ENCODE data around the gene PTF1A.

The PTF1A gene

DNA sequence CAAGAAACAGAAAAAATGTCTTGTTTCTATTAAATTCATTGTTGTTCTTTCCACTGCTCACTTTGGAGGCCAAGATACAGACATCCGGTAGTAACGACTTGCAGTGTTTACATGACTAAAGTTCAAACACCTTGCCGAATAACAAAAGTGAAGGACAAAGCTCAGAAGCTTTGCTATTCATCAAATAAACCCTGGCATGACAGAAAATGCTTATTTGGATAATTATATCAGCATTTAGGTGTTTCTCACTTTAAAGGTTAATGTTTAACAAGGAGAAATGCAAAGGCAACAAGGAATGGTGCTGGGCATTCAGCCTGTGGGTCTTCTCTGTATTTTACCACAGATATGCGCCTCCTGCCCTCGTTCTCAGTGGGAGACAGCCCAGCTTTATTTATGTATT lies 5.4 kb upstream of the PTF1A start:
- no peak overlapping the region for H3K4me3 ChIP-seq (replicated peaks in 1 of 2; ENCODE audit: low read depth in 2 of 2, low read length in 2 of 2)
- no peak for DNase-seq (ENCODE audit: low read depth in 2 of 2)
- TF ChIP-seq, protein P1, sequence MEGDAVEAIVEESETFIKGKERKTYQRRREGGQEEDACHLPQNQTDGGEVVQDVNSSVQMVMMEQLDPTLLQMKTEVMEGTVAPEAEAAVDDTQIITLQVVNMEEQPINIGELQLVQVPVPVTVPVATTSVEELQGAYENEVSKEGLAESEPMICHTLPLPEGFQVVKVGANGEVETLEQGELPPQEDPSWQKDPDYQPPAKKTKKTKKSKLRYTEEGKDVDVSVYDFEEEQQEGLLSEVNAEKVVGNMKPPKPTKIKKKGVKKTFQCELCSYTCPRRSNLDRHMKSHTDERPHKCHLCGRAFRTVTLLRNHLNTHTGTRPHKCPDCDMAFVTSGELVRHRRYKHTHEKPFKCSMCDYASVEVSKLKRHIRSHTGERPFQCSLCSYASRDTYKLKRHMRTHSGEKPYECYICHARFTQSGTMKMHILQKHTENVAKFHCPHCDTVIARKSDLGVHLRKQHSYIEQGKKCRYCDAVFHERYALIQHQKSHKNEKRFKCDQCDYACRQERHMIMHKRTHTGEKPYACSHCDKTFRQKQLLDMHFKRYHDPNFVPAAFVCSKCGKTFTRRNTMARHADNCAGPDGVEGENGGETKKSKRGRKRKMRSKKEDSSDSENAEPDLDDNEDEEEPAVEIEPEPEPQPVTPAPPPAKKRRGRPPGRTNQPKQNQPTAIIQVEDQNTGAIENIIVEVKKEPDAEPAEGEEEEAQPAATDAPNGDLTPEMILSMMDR (IDR thresholded peaks at IDR 0.05; ENCODE audit: low read depth, low read length), result no peak

DNA sequence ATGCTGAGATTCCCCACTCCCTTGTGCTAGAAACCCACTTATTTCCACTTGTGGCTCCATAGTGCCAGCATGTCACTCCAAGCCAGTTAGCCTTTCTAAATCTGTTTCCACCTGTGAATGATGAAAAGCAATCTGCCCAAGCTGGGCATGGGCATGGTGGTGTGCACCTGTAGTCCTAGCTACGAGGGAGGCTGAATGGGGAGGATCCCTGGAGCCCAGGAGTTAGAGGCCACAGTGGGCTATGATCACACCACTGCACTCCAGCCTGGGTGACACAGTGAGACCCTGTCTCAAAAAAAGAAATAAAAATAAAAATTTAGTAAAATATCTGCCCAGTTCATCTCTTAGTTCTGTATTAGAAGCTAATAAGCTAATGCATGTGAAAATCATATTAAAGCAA lies 5.0 kb upstream of the PTF1A start:
- DNase-seq (ENCODE audit: low read depth in 2 of 2), result no peak
- TF ChIP-seq, protein P1 (IDR thresholded peaks at IDR 0.05; ENCODE audit: low read depth, low read length), result no peak
- H3K4me3 ChIP-seq (replicated peaks in 1 of 2; ENCODE audit: low read depth in 2 of 2, low read length in 2 of 2), result no peak overlapping the region

DNA sequence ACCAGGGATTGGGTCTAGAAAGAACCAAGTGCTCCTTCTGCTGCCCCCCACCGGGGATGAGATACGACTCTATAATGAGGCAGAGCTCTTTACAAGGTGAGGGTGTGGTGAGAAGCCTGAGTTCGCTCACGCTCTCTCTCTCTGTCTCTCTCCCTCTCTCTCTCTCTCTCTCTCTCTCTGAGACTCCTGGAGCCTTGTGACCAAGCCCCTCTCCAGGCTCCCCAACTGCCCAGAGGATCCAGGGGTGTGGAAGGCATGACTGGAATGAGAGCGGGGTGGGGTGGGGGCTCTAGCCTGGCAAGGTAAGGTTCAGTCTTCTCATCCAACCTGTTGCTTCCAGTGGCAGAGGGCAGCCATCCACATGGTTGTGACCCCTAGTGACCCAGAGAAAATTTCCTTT lies 3.1 kb upstream of the PTF1A start:
- no peak for DNase-seq (ENCODE audit: low read depth in 2 of 2)
- TF ChIP-seq, protein P1 (IDR thresholded peaks at IDR 0.05; ENCODE audit: low read depth, low read length), result no peak
- H3K4me3 ChIP-seq (replicated peaks in 1 of 2; ENCODE audit: low read depth in 2 of 2, low read length in 2 of 2), result no peak overlapping the region

DNA sequence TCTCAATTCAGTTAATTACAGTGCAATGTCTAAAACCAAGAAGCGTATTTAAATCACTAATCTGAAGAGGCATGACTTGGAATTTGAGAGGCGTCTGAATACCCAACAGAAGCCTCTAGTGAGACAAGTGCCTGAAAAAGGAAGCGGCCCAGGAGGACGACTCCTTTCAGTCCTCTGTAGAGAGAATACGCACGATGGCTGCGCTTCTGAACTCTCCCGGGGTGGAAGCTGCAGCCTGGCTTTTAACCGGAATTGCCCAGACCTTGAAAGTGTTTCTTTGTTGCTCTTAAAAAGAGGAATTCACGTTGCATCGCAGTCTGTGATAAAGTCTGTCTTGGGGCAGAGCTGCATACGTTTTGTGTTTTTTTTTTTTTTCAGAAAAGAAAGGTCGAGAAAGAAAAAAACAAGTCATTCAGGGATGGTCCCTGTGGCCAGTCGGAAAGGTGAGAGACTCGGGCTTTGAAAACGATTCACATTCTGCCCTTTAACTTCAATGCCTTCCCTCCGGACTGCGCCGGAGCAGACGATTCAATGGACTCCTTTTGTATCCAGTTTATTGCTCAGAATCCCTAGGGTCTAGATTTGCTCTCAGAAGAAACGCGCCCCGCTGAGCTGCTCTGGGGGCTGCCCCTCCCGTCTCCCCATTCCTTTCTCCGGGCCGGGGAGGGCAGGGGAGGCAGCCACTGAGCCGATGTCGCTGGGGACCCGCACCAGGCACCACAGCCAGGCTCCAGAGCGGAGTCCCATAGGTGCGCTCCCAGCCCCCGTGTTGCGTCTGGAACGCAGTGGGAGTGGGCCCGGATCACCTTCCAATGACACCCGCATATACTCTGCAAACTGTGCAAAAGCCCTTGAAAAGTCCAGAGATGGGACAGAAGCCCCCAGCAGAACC lies 994 bp upstream of the PTF1A start:
- no peak overlapping the region for H3K4me3 ChIP-seq (replicated peaks in 1 of 2; ENCODE audit: low read depth in 2 of 2, low read length in 2 of 2)
- DNase-seq (ENCODE audit: low read depth in 2 of 2), result no peak
- TF ChIP-seq, protein P1 (IDR thresholded peaks at IDR 0.05; ENCODE audit: low read depth, low read length), result no peak

DNA sequence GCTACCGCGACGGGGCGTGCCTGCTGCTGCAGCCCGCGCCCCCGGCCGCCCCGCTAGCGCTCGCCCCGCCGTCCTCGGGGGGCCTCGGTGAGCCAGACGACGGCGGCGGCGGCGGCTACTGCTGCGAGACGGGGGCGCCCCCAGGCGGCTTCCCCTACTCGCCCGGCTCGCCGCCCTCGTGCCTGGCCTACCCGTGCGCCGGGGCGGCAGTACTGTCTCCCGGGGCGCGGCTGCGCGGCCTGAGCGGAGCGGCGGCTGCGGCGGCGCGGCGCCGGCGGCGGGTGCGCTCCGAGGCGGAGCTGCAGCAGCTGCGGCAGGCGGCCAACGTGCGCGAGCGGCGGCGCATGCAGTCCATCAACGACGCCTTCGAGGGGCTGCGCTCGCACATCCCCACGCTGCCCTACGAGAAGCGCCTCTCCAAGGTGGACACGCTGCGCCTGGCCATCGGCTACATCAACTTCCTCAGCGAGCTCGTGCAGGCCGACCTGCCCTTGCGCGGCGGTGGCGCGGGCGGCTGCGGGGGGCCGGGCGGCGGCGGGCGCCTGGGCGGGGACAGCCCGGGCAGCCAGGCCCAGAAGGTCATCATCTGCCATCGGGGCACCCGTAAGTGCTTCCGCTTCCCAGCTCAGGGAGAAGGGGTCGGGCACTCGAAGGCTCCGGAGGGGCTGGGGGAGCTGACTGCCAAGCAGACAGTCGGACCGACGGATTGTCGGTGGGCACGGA lies 761 bp downstream of the PTF1A start:
- TF ChIP-seq, protein P1 (IDR thresholded peaks at IDR 0.05; ENCODE audit: low read depth, low read length), result no peak
- H3K4me3 ChIP-seq (replicated peaks in 1 of 2; ENCODE audit: low read depth in 2 of 2, low read length in 2 of 2), result no peak overlapping the region
- no peak for DNase-seq (ENCODE audit: low read depth in 2 of 2)

DNA sequence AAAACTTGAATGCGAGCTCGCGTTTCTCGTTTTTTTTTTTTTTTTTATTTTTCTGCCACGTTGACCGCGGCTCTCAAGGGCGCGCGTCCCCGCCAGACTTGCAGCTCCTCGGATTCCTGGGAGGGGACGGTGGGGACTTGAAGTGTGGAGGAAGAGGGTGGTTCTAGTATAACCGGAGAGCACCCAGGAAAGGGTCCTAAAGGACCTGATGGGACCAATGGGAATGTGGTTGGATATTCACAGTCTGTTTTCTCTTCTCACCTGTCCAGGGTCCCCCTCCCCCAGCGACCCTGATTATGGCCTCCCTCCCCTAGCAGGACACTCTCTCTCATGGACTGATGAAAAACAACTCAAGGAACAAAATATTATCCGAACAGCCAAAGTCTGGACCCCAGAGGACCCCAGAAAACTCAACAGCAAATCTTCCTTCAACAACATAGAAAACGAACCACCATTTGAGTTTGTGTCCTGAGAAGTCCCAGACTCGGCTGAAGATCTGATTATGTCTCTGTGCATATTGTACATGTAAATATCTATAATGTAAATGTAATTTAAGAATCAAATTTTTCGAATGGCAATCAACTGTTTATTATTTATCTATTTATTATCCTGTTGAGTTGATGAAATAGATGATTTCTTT lies 1.4 kb downstream of the PTF1A start:
- no peak overlapping the region for H3K4me3 ChIP-seq (replicated peaks in 1 of 2; ENCODE audit: low read depth in 2 of 2, low read length in 2 of 2)
- TF ChIP-seq, protein P1 (IDR thresholded peaks at IDR 0.05; ENCODE audit: low read depth, low read length), result no peak
- no peak for DNase-seq (ENCODE audit: low read depth in 2 of 2)
